ENCODE results near the gene GDF10.

Gene GDF10

GRCh38 chr10:47299611-47300428 is at the start of gene GDF10:
GDF10 (plus strand) TSS chr10:47300197; CDS start chr10:47300652, 455 bp downstream.
- DNase-seq (ENCODE audit: low read depth), result no peak

GRCh38 chr10:47252093-47252780 is 47.8 kb upstream of the GDF10 start:
- no peak for DNase-seq (ENCODE audit: low read depth)

- DNase-seq (ENCODE audit: low read depth), result no peak
Measured at GRCh38 chr10:47253030-47253637, 46.9 kb upstream of the GDF10 start.

GRCh38 chr10:47253651-47254375 is 46.2 kb upstream of the GDF10 start:
- peak; percentile 16 for DNase-seq (ENCODE audit: low read depth)

- DNase-seq (ENCODE audit: low read depth), result no peak
Measured at GRCh38 chr10:47254611-47255010, 45.4 kb upstream of the GDF10 start.

GRCh38 chr10:47255033-47255813 is 44.8 kb upstream of the GDF10 start:
- no peak for DNase-seq (ENCODE audit: low read depth)

- no peak for DNase-seq (ENCODE audit: low read depth)
Measured at GRCh38 chr10:47255866-47256265, 44.1 kb upstream of the GDF10 start.

GRCh38 chr10:47256751-47257336 is 43.2 kb upstream of the GDF10 start:
- no peak for DNase-seq (ENCODE audit: low read depth)

GRCh38 chr10:47257396-47258120 is 42.4 kb upstream of the GDF10 start:
- peak; percentile 76 for DNase-seq (ENCODE audit: low read depth)

- no peak for DNase-seq (ENCODE audit: low read depth)
Measured at GRCh38 chr10:47258921-47259320, 41.1 kb upstream of the GDF10 start.

GRCh38 chr10:47259466-47259865 is 40.5 kb upstream of the GDF10 start:
- DNase-seq (ENCODE audit: low read depth), result no peak

- no peak for DNase-seq (ENCODE audit: low read depth)
Measured at GRCh38 chr10:47260505-47261111, 39.4 kb upstream of the GDF10 start.

- no peak for DNase-seq (ENCODE audit: low read depth)
Measured at GRCh38 chr10:47261121-47261520, 38.9 kb upstream of the GDF10 start.

GRCh38 chr10:47261556-47261955 is 38.4 kb upstream of the GDF10 start:
- no peak for DNase-seq (ENCODE audit: low read depth)

- DNase-seq (ENCODE audit: low read depth), result peak; percentile 23
Measured at GRCh38 chr10:47262606-47263533, 37.1 kb upstream of the GDF10 start.

GRCh38 chr10:47264797-47265281 is 35.2 kb upstream of the GDF10 start:
- no peak for DNase-seq (ENCODE audit: low read depth)

GRCh38 chr10:47266602-47267001 is 33.4 kb upstream of the GDF10 start:
- DNase-seq (ENCODE audit: low read depth), result no peak

- DNase-seq (ENCODE audit: low read depth), result no peak
Measured at GRCh38 chr10:47268696-47269095, 31.3 kb upstream of the GDF10 start.

- DNase-seq (ENCODE audit: low read depth), result no peak
Measured at GRCh38 chr10:47269294-47269693, 30.7 kb upstream of the GDF10 start.

All from iris pigment epithelial cell (primary cell).